ENCODE data around the gene KRT27. TPM values are rescaled to one million over a fixed set of nuclear protein-coding genes. Genes with fewer than 3 reads are reported as not detected.
"Not testable (repeated sequence)": the region's sequence is repeated elsewhere in the genome, so short reads cannot be mapped to it uniquely, and the experiment has no call there.

KRT27 gene
- total and polyA plus RNA-seq, 9 of the 15 experiments (the other 6 are each of a cell fraction or from before 2014, with no cell fraction given), result 0.10 TPM; not detected in 8

GRCh38 chr17:40748666-40749065 is 33.7 kb downstream of the KRT27 start:
- not testable (repeated sequence) for H2AFZ ChIP-seq (ENCODE audit: low read depth, low read length); ATAC-seq
- 0% methylated on average over 1 of the region's 1 CpG for WGBS (ENCODE audit: insufficient coverage, low coverage, missing lambda C conversion rate)

GRCh38 chr17:40738553-40738952 is 43.8 kb downstream of the KRT27 start:
- DNase-seq (ENCODE audit: extremely low read depth in 1 of 4, low spot score in 3 of 4), result no peak
- intact Hi-C loops (cut with micrococcal nuclease), result no loop called here
- Histone ChIP-seq H3K4me2 (ENCODE audit: insufficient read depth, low read length) (no peak overlapping the region; the same call in 1 of the 2 replicates), H2AFZ (ENCODE audit: low read depth, low read length) (no peak overlapping the region), H3K79me2 (ENCODE audit: control insufficient read depth, insufficient read depth, low read length) (no peaks in the 10 kb centered on the region), H3K4me1 (replicated peaks in 1 of 2; ENCODE audit: control insufficient read depth in 2 of 2, insufficient read depth in 2 of 2, low read length in 2 of 2) (no peaks in the 10 kb centered on the region), H3K4me3 (no peak overlapping the region), H3K36me3 (ENCODE audit: control insufficient read depth, insufficient read depth, low read length) (no peaks in the 10 kb centered on the region), H3K27ac (ENCODE audit: extremely low read depth, low read depth, low read length) (no peak overlapping the region), H3K9me1 (ENCODE audit: control insufficient read depth, insufficient read depth, low read length) (no peaks in the 10 kb centered on the region), H3K9me3 (replicated peaks; ENCODE audit: control insufficient read depth, insufficient read depth, low read depth, low read length) (no peaks in the 10 kb centered on the region; the same call in 1 of the 2 replicates), H3K27me3 (ENCODE audit: control insufficient read depth in 2 of 2, insufficient read depth in 2 of 2, low read length in 2 of 2) (peaks cover 0 to 19% of the 10 kb centered on the region in 2 experiments; a peak in 2 of 5 replicates), H4K20me1 (replicated peaks; ENCODE audit: control insufficient read depth, insufficient read depth, low read length) (no peaks in the 10 kb centered on the region), H3K9ac (ENCODE audit: insufficient read depth in 1 of 2, low read depth in 2 of 2, low read length in 2 of 2) (no peak overlapping the region)
- CTCF ChIA-PET (ENCODE audit: low intra/inter-chr PET ratio), result interaction anchor here (0.6 kb wide), 1 partner anchor 190 kb away, joined by 4 read pairs; no protein-coding TSS in a partner anchor
- POLR2A ChIA-PET, result interaction anchor here (0.7 kb wide), 1 partner anchor 23 kb away, joined by 3 read pairs; no protein-coding TSS in a partner anchor
- in situ Hi-C loops (cut with MboI), result no loop called here
- BruUV-seq (replicated peaks), result no TSS peak
- WGBS (ENCODE audit: insufficient coverage, low coverage, missing lambda C conversion rate), result 0% methylated on average over 4 of the region's 4 CpGs
- FAIRE-seq, result no peak
- no peak; the same call in none of the 3 replicates for ATAC-seq
- no peak for TF ChIP-seq KAT7 (CRISPR knock-in tag; IDR thresholded peaks at IDR 0.05; ENCODE audit: borderline replicate concordance)
- no peak for TF ChIP-seq ZNF318 (IDR thresholded peaks at IDR 0.05; ENCODE audit: borderline replicate concordance in 1 of 2, low read depth in 1 of 2)
- TF ChIP-seq NR2F6 (CRISPR knock-in tag; IDR thresholded peaks at IDR 0.05), result no peak
- no peak for TF ChIP-seq CEBPG (CRISPR knock-in tag; IDR thresholded peaks at IDR 0.05)
- peak in 1 of 2 experiments; percentile 36; a peak in 1 of 4 replicates for TF ChIP-seq CEBPG (tag; conservative IDR thresholded peaks at IDR 0.05 in 1 of 2, IDR thresholded peaks at IDR 0.05 in 1 of 2)
- TF ChIP-seq TCF7L2 (IDR thresholded peaks at IDR 0.05; ENCODE audit: low read depth, low read length), result no peak

More at GRCh38 chr17:40748666-40749065, 33.7 kb downstream of the KRT27 start:
- H3K36me3 ChIP-seq (ENCODE audit: control insufficient read depth, insufficient read depth, low read length); BruUV-seq (replicated peaks); H3K9me3 ChIP-seq (replicated peaks; ENCODE audit: control insufficient read depth, insufficient read depth, low read depth, low read length); H3K4me1 ChIP-seq (replicated peaks in 1 of 2; ENCODE audit: control insufficient read depth in 2 of 2, insufficient read depth in 2 of 2, low read length in 2 of 2); POLR2A ChIA-PET; intact Hi-C loops (cut with micrococcal nuclease); H3K27ac ChIP-seq (ENCODE audit: extremely low read depth, low read depth, low read length); H3K4me3 ChIP-seq; H3K9me1 ChIP-seq (ENCODE audit: control insufficient read depth, insufficient read depth, low read length); H3K9ac ChIP-seq (ENCODE audit: insufficient read depth in 1 of 2, low read depth in 2 of 2, low read length in 2 of 2); CTCF ChIA-PET (ENCODE audit: low intra/inter-chr PET ratio); in situ Hi-C loops (cut with MboI); H3K4me2 ChIP-seq (ENCODE audit: insufficient read depth, low read length); DNase-seq (ENCODE audit: extremely low read depth in 1 of 4, low spot score in 3 of 4); FAIRE-seq; H3K79me2 ChIP-seq (ENCODE audit: control insufficient read depth, insufficient read depth, low read length); H4K20me1 ChIP-seq (replicated peaks; ENCODE audit: control insufficient read depth, insufficient read depth, low read length): not testable (repeated sequence)
- peaks cover 14 to 21% of the 10 kb centered on the region in 2 experiments; a peak in 4 of 5 replicates for H3K27me3 ChIP-seq (ENCODE audit: control insufficient read depth in 2 of 2, insufficient read depth in 2 of 2, low read length in 2 of 2)
- TF ChIP-seq BCOR (IDR thresholded peaks at IDR 0.05), result 0 out of 2 replicates have a peak, but pooled peaks have one; percentile 30
- peak; percentile 42 for TF ChIP-seq RBM25 (IDR thresholded peaks at IDR 0.05; ENCODE audit: low read depth, low read length, severe bottlenecking)
- TF ChIP-seq ZNF146 (CRISPR knock-in tag; IDR thresholded peaks at IDR 0.05; ENCODE audit: unreplicated experiment), result peak; percentile 98

Data from K562 (cell line).